Fibroblast of pulmonary artery (primary cell): ENCODE measurements around the gene PCDH18.
A peak's percentile ranks its signal among the peaks of the same experiment; 100 is the strongest.

Experiments
- DNase-seq: peaks from one replicate; pipeline ENCODE4 v3.0.0-alpha.2; 2010; ENCODE audit warnings: low read depth
- H3K4me3 ChIP-seq: replicated peaks from 2 replicates; pipeline ENCODE4 v1.5.1; 2011; ENCODE audit warnings: low read depth, mild to moderate bottlenecking, control low read depth, low read length, moderate library complexity
- CTCF ChIP-seq: IDR thresholded peaks from 2 replicates; pipeline ENCODE4 v1.5.1; 2011; ENCODE audit warnings: mild to moderate bottlenecking, control low read depth, low read length, inconsistent platforms; ENCODE audit errors: missing control alignments

PCDH18 gene

GRCh38 chr4:137531986-137532868, at the start of gene PCDH18:
Gene PCDH18 (minus strand): TSS chr4:137532494. CDS start chr4:137532088, 406 bp downstream.
- TF ChIP-seq CTCF = no peak
- peak; percentile 98 for DNase-seq
- H3K4me3 ChIP-seq = peak within 1 kb of the TSS; percentile 62

- DNase-seq = peak; percentile 34
- TF ChIP-seq CTCF = no peak
- H3K4me3 ChIP-seq = no peak overlapping the region
Measured at GRCh38 chr4:137576446-137576845, 44.2 kb upstream of the PCDH18 start.

- no peak overlapping the region for H3K4me3 ChIP-seq
- no peak for DNase-seq
- TF ChIP-seq CTCF = no peak
Measured at GRCh38 chr4:137572647-137573046, 40.4 kb upstream of the PCDH18 start.

GRCh38 chr4:137572163-137572562, 39.9 kb upstream of the PCDH18 start:
- H3K4me3 ChIP-seq = no peak overlapping the region
- DNase-seq = no peak
- no peak for TF ChIP-seq CTCF

- DNase-seq = no peak
- TF ChIP-seq CTCF = no peak
- H3K4me3 ChIP-seq = no peak overlapping the region
Measured at GRCh38 chr4:137559801-137560200, 27.5 kb upstream of the PCDH18 start.

GRCh38 chr4:137558951-137559350, 26.7 kb upstream of the PCDH18 start:
- no peak overlapping the region for H3K4me3 ChIP-seq
- TF ChIP-seq CTCF = no peak
- DNase-seq = peak; percentile 43

GRCh38 chr4:137545461-137545861, 13.2 kb upstream of the PCDH18 start:
- TF ChIP-seq CTCF = no peak
- no peak overlapping the region for H3K4me3 ChIP-seq
- DNase-seq = peak; percentile 73
